LoVo (cell line): ENCODE measurements around the gene RNF2.

Experiments
- DNase-seq: peaks from one replicate; pipeline ENCODE4 v3.0.0-alpha.2; 2016; ENCODE audit warnings: low spot score

RNF2 gene

DNA sequence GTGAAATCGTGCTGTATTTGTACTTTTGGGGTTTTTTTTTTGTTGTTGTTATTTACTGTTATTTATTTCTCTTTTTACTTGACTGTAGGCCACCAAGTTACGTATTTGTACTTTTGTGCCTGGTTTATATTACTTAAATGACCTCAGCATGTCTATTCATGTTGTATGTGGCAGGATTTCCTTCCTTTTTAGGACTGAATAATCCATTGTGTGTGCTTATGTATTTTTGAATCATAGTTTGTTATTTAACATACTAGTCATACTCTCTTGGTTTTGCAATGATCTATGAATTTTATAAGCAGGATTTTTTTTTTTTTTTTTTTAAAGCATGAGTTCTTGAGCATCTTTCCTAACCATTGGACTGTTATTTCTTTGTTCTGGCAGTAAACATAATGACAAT, 51.2 kb downstream of the RNF2 start:
- DNase-seq, result no peak

DNA sequence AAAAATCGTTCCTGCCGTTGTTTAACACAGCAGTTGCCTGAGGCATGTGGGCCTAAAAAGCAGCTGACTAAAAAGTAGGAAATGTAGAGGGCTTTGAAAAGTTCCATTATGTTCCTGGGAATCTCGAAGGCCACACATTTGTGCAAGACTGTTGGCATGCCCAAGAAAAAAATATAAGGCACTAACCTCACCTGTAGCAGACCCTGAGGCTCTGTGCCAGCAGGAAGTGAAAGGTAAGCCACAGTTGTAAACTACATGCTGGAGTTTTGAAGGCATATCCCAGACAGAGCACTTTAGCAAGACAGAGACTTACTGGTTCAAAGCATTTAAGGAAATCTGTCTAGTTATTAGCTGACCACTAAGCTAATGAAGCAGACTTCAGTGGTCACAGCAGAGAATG, 58.7 kb downstream of the RNF2 start:
- no peak for DNase-seq

DNA sequence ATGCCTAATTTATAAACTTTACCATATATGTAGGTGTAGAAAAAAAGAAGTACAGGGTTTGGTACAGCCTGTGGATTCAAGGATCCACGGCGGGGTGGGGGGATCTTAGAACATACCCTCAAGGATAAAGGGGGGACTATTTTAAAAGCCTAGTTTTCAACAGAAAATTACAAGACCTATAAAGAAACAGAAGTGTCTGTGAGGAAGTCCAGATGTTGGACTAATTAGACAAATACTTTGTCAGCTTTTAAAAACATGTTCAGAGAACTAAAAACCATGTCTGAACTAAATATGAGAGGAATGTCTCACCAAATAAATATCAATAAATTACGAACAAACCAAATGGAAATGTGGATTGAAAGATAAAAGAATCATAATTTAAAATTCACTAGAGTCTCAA, 59.8 kb downstream of the RNF2 start:
- no peak for DNase-seq

GRCh38 chr1:185108321-185108720, 63.0 kb downstream of the RNF2 start:
- DNase-seq, result no peak

DNA sequence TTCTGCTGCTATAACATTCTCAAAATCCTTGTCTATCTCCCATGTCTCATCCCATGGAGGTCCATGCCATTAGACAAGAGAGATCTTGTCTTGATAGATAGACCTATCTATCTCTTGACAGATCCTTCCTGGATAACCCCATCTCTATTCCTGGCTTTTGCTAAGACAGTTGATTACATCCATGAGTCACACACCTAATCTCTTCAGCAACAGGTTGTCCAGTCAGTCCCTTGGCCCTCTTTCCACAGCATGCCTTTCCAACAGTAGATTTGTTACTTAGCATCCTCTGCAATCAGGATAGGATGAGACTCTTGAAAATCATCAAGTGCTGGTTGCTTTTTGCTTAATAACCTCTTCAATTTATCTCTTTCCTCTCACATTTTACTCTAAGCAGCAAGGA, 64.8 kb downstream of the RNF2 start:
- DNase-seq, result no peak

- DNase-seq, result no peak
Measured at GRCh38 chr1:185111873-185112272, 66.5 kb downstream of the RNF2 start.

- DNase-seq, result no peak
Measured at GRCh38 chr1:185112356-185112755, 67.0 kb downstream of the RNF2 start.

- DNase-seq, result no peak
Measured at GRCh38 chr1:185129708-185130107, 84.3 kb downstream of the RNF2 start.

- no peak for DNase-seq
Measured at GRCh38 chr1:185132534-185132933, 87.2 kb downstream of the RNF2 start.

- DNase-seq, result no peak
Measured at GRCh38 chr1:185137896-185138545, 92.7 kb downstream of the RNF2 start.

GRCh38 chr1:185139246-185139645, 93.9 kb downstream of the RNF2 start:
- no peak for DNase-seq

DNA sequence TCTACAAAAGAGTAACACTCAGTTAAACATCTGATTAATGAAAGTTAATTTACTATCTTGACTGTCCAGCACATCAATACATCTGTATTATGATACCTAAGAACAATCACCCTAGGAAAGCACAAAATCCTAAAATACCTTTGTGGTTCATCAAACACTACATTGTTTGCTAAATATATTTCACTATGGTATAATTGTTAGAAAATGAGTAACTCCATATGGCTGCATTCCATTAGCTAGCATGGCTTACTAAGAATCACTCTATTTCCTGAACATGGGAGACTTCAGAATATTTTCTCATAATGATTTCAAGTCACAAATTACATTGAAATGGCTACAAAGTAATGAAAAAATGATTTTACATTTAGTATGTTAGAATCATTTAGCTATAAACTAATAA, 98.9 kb downstream of the RNF2 start:
- no peak for DNase-seq

- no peak for DNase-seq
Measured at GRCh38 chr1:185151215-185151614, 105.9 kb downstream of the RNF2 start.
